Spleen (tissue), 11 donors: ENCODE data around the gene SLC7A6OS. TPM values are rescaled to one million over a fixed set of nuclear protein-coding genes. Genes with fewer than 3 reads are reported as not detected.
A peak's percentile ranks its signal among the peaks of the same experiment; 100 is the strongest.
"Not testable (repeated sequence)": the region's sequence is repeated elsewhere in the genome, so short reads cannot be mapped to it uniquely, and the experiment has no call there.

ENCODE experiments used
- DNase-seq: peaks from one replicate; pipeline ENCODE4 v3.0.0-alpha.2; 2020
- H3K27ac ChIP-seq, 8 donors: fragments of 200-600 bp; sonication (generic) in 7 of 8; 1 replicate in 4 of 8; 2 replicates in 4 of 8; pipeline versions ENCODE4 v1.5.0 to v1.8.0; 2016 to 2021; ENCODE audit warnings: inconsistent platforms in 4 of 8, mild to moderate bottlenecking in 4 of 8, moderate library complexity in 1 of 8
- H3K27me3 ChIP-seq, 7 donors: fragments of 200-600 bp; sonication (generic) in 6 of 7; replicated peaks in 1 of 7; 1 replicate in 4 of 7; 2 replicates in 3 of 7; pipeline versions ENCODE4 v1.5.0 to v1.8.0; 2016 to 2021; ENCODE audit warnings: inconsistent platforms in 3 of 7, mild to moderate bottlenecking in 1 of 7
- H3K36me3 ChIP-seq, 6 donors: fragments of 200-600 bp; sonication (generic) in 5 of 6; 1 replicate in 4 of 6; 2 replicates in 2 of 6; pipeline versions ENCODE4 v1.5.0 to v1.8.0; 2016 to 2021; ENCODE audit warnings: inconsistent platforms in 2 of 6
- H3K4me1 ChIP-seq, 6 donors: fragments of 200-600 bp; sonication (generic) in 5 of 6; 1 replicate in 3 of 6; 2 replicates in 3 of 6; pipeline versions ENCODE4 v1.5.0 to v1.8.0; 2016 to 2021; ENCODE audit warnings: inconsistent platforms in 3 of 6
- H3K4me3 ChIP-seq, 8 donors: fragments of 200-600 bp; sonication (generic) in 7 of 8; 1 replicate in 4 of 8; 2 replicates in 4 of 8; pipeline versions ENCODE4 v1.5.0 to v1.8.0; 2016 to 2021; ENCODE audit warnings: inconsistent platforms in 4 of 8, mild to moderate bottlenecking in 4 of 8, moderate library complexity in 2 of 8
- H3K9me3 ChIP-seq, 8 donors: fragments of 200-600 bp; sonication (generic) in 7 of 8; 1 replicate in 4 of 8; 2 replicates in 4 of 8; pipeline versions ENCODE4 v1.5.0 to v1.8.0; 2016 to 2021; ENCODE audit warnings: inconsistent platforms in 4 of 8
- CTCF ChIP-seq, 11 experiments: fragments of 200-600 bp in 7 of 11; fragments of 450-650 bp in 4 of 11; sonication (generic) in 4 of 11; IDR thresholded peaks in 8 of 11; conservative IDR thresholded peaks in 3 of 11; 1 replicate in 7 of 11; 2 replicates in 4 of 11; pipeline versions ENCODE4 v1.4.0 to v1.8.0; 2016 to 2021; ENCODE audit warnings: antibody characterized with exemption in 11 of 11, inconsistent platforms in 4 of 11, mild to moderate bottlenecking in 1 of 11
- POLR2A ChIP-seq, 3 donors: fragments of 450-650 bp; IDR thresholded peaks; one replicate each; pipeline ENCODE4 v1.5.1; 2017; ENCODE audit warnings: antibody characterized with exemption in 3 of 3, mild to moderate bottlenecking in 1 of 3
- POLR2AphosphoS5 ChIP-seq, 3 donors: sonication (generic); formaldehyde crosslinking; IDR thresholded peaks; one replicate each; pipeline ENCODE4 v1.5.1; 2017; ENCODE audit warnings: antibody characterized with exemption in 3 of 3
- WGBS, 5 donors: extraction: QIAGEN DNeasy Blood & Tissue Kit in 3 of 5; methylation state at CpG; one replicate each; pipeline versions ENCODE4 v1.1.5 to v1.1.7; 2013 to 2018; 5-methylcytosine and 5-hydroxymethylcytosine counted together
- intact Hi-C: fragments of 100-400 bp; cut with DNase I; formaldehyde crosslinking; loops from one replicate; pipeline ENCODE4 v1.15.0; 2023; ENCODE audit warnings: low total_unique reads
- polyA plus RNA-seq, 3 donors: library from polyadenylated mRNA; stranded (reverse); fragments of 200-250 nt; gene quantifications; one replicate each; pipeline ENCODE4 v1.2.1, GENCODE V29; 2013
- total RNA-seq, 7 donors: library from RNA; depleted of rRNA in 3 of 7; stranded (reverse); fragments of >200 nt in 3 of 7; fragmentation: NEBNext Ultra II Directional in 4 of 7; extraction: Animal tissue kit (Norgen Biotek cat#: 25700) in 4 of 7; gene quantifications; one replicate each; pipeline versions ENCODE4 v1.1.0 to v1.2.1, GENCODE V29; 2016 to 2021
- donor health status: healthy with polysubstance abuse.
- donor health status: DM: no; HTN: no; CAD: no; lungs with moderate emphysema.
- donor health status: DM: no; HTN: no; CAD: no.
- donor health status: Bipolar disorder and iron deficiency.
- donor health status: healthy.
- donor health status: DM: no; HTN: no; CAD: no.
- donor health status: DM: yes; HTN: yes; CAD: no.

SLC7A6OS gene
- total and polyA plus RNA-seq, 10 donors, result 7.5 to 30.6 (median 23.5) TPM

- H3K4me1 ChIP-seq, result peaks cover 56 to 81% (median 69%) of the 10 kb centered on the region in 6 donors
- TF ChIP-seq CTCF (IDR thresholded peaks at IDR 0.05 in 8 of 11, conservative IDR thresholded peaks at IDR 0.05 in 3 of 11), result no peak
- TF ChIP-seq POLR2A (IDR thresholded peaks at IDR 0.05), result no peak
- TF ChIP-seq POLR2AphosphoS5 (IDR thresholded peaks at IDR 0.05), result no peak
- peaks cover 0 to 73% (median 32%) of the 10 kb centered on the region in 6 donors for H3K36me3 ChIP-seq
- 21 to 29% (median 27%) methylated on average over 4 of the region's 4 CpGs for WGBS, 5 donors
- H3K27ac ChIP-seq, result peak overlapping the region; percentile 60 to 92 (median 82)
- no peak overlapping the region for H3K4me3 ChIP-seq
- peak; percentile 88 for DNase-seq
- H3K27me3 ChIP-seq, result no peaks in the 10 kb centered on the region
- no peaks in the 10 kb centered on the region for H3K9me3 ChIP-seq
- intact Hi-C loops, result no loop called here
Observed at GRCh38 chr16:68289621-68290329, 21.0 kb downstream of the SLC7A6OS start.

GRCh38 chr16:68289202-68289601 lies 21.5 kb downstream of the SLC7A6OS start:
- peaks cover 62 to 87% (median 75%) of the 10 kb centered on the region in 6 donors for H3K4me1 ChIP-seq
- H3K36me3 ChIP-seq, result peaks cover 0 to 67% (median 27%) of the 10 kb centered on the region in 6 donors
- H3K27me3 ChIP-seq, result no peaks in the 10 kb centered on the region
- no peak overlapping the region for H3K4me3 ChIP-seq
- H3K9me3 ChIP-seq, result no peaks in the 10 kb centered on the region
- intact Hi-C loops, result no loop called here
- no peak for DNase-seq
- TF ChIP-seq POLR2AphosphoS5 (IDR thresholded peaks at IDR 0.05), result no peak
- TF ChIP-seq POLR2A (IDR thresholded peaks at IDR 0.05), result no peak
- TF ChIP-seq CTCF (IDR thresholded peaks at IDR 0.05 in 8 of 11, conservative IDR thresholded peaks at IDR 0.05 in 3 of 11), result no peak
- H3K27ac ChIP-seq, result peak overlapping the region; percentile 60 to 92 (median 82)
- WGBS, 5 donors, result 81 to 94% (median 90%) methylated on average over 2 of the region's 2 CpGs

GRCh38 chr16:68288796-68289195 lies 21.9 kb downstream of the SLC7A6OS start:
- Histone ChIP-seq H3K27ac (peak overlapping the region in 7 of 8 donors; percentile 74 to 92 (median 82)), H3K36me3 (peaks cover 0 to 63% (median 23%) of the 10 kb centered on the region in 6 donors), H3K4me1 (peaks cover 66 to 91% (median 79%) of the 10 kb centered on the region in 6 donors)
- DNase-seq, intact Hi-C loops, H3K27me3 ChIP-seq, H3K9me3 ChIP-seq, H3K4me3 ChIP-seq: not testable (repeated sequence)
- whole genome bisulfite sequencing, 5 donors, result 76 to 93% (median 87%) methylated on average over 9 of the region's 9 CpGs

GRCh38 chr16:68288252-68288650 lies 22.5 kb downstream of the SLC7A6OS start:
- Histone ChIP-seq H3K4me3 (no peak overlapping the region), H3K27ac (peak overlapping the region; percentile 53 to 92 (median 82)), H3K4me1 (peaks cover 71 to 97% (median 84%) of the 10 kb centered on the region in 6 donors), H3K27me3 (no peaks in the 10 kb centered on the region), H3K9me3 (no peaks in the 10 kb centered on the region), H3K36me3 (peaks cover 0 to 58% (median 17%) of the 10 kb centered on the region in 6 donors)
- WGBS, 5 donors, result 88 to 100% (median 90%) methylated on average over 1 of the region's 1 CpG
- TF ChIP-seq CTCF (IDR thresholded peaks at IDR 0.05 in 8 of 11, conservative IDR thresholded peaks at IDR 0.05 in 3 of 11) (no peak), POLR2AphosphoS5 (IDR thresholded peaks at IDR 0.05) (no peak), POLR2A (IDR thresholded peaks at IDR 0.05) (no peak)
- no peak for DNase-seq
- intact Hi-C loops, result no loop called here
